Mesothelial cell of epicardium (in vitro differentiated cells): Measurements from ENCODE around the gene ARNT2. TPM values are rescaled to one million over a fixed set of nuclear protein-coding genes. Genes with fewer than 3 reads are reported as not detected.

Experiments
- DNase-seq, 2 experiments: peaks; one replicate each; pipeline ENCODE4 v3.0.0; 2021; ENCODE audit warnings: low spot score in 2 of 2; ENCODE audit not compliant: unreplicated experiment in 2 of 2
- H3K27ac Mint-ChIP-seq: 2 replicates; pipeline ENCODE4 v1.8.0; 2021; ENCODE audit warnings: mixed read lengths
- H3K27me3 Mint-ChIP-seq: 2 replicates; pipeline ENCODE4 v1.8.0; 2021; ENCODE audit warnings: low read depth, mixed read lengths
- H3K36me3 Mint-ChIP-seq: 2 replicates; pipeline ENCODE4 v1.8.0; 2021; ENCODE audit warnings: mixed read lengths
- H3K4me1 Mint-ChIP-seq: 2 replicates; pipeline ENCODE4 v1.8.0; 2021; ENCODE audit warnings: mixed read lengths
- H3K4me3 Mint-ChIP-seq: 2 replicates; pipeline ENCODE4 v1.8.0; 2021; ENCODE audit warnings: mild to moderate bottlenecking, moderate library complexity, mixed read lengths
- H3K9me3 Mint-ChIP-seq: 2 replicates; pipeline ENCODE4 v1.8.0; 2021; ENCODE audit warnings: mixed read lengths
- total RNA-seq: library from RNA; stranded (reverse); gene quantifications from 3 replicates; pipeline ENCODE4 v1.2.1, GENCODE V29; 2021
- TF ChIP-seq, protein P1 (sequence below): fragments of 200-600 bp; sonication (generic); IDR thresholded peaks from one replicate; pipeline ENCODE4 v1.5.0; 2021; ENCODE audit warnings: antibody characterized with exemption; ENCODE audit not compliant: unreplicated experiment

Gene ARNT2
- total RNA-seq, 1 donor from 2014 or later: 20.2 TPM

DNA sequence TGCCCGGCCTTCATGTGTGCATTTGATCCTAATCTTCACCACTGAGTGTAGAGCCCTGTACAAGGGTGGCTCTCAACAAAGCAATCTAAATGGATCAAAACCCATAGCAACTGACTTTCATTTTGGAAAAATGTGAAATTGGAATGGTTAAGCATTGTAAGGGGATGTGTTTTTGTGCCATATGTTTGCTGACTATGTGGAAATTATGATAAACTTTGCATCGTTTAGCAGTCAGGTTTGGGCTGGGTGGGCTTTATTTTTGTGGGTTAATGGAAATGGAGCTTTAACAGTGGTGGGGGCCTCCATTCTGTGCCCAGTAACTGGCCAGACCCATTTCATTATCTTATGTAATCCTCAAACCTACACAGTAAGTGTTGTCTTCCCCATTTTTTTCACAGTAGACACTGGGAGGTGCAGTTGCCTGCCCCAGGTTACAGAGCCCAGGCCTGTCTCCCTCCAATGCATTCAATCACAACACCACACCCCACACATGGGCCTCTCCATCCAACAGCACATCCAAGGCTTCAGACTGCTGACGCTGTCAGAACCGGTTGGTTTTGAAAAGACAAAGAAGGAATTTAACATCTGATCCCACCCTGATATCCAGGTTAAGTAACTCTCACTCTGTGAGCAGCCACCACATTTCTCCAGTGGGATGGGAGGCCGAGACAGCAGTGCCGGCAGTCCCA is 154.6 kb downstream of the ARNT2 start:
- H3K36me3 Mint-ChIP-seq: peaks cover 26% of the 10 kb centered on the region
- H3K27me3 Mint-ChIP-seq: no peaks in the 10 kb centered on the region
- H3K27ac Mint-ChIP-seq: no peak overlapping the region
- TF ChIP-seq, protein P1, sequence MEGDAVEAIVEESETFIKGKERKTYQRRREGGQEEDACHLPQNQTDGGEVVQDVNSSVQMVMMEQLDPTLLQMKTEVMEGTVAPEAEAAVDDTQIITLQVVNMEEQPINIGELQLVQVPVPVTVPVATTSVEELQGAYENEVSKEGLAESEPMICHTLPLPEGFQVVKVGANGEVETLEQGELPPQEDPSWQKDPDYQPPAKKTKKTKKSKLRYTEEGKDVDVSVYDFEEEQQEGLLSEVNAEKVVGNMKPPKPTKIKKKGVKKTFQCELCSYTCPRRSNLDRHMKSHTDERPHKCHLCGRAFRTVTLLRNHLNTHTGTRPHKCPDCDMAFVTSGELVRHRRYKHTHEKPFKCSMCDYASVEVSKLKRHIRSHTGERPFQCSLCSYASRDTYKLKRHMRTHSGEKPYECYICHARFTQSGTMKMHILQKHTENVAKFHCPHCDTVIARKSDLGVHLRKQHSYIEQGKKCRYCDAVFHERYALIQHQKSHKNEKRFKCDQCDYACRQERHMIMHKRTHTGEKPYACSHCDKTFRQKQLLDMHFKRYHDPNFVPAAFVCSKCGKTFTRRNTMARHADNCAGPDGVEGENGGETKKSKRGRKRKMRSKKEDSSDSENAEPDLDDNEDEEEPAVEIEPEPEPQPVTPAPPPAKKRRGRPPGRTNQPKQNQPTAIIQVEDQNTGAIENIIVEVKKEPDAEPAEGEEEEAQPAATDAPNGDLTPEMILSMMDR: no peak
- no peak overlapping the region for H3K4me3 Mint-ChIP-seq
- DNase-seq: no peak
- H3K9me3 Mint-ChIP-seq: peaks cover 6% of the 10 kb centered on the region
- no peaks in the 10 kb centered on the region for H3K4me1 Mint-ChIP-seq

DNA sequence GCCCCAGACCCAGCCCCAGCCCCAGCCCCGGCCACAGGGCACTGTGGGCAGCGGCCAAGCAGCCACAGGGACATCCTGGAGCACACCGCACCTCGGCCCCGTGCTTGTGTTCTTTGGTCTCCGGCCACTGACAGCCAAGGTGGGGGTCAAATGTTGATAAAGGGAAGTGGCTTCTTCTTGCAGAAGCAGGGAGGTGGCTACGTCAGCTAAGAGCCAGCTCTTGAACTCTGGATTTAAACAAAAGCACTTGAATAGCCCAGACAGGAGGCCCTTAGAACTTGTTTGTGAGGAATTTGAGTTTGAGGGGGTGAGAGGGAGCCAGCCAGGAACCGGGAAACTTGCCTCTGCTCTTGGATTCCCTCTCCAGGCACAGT is 155.1 kb downstream of the ARNT2 start:
- no peak for DNase-seq

DNA sequence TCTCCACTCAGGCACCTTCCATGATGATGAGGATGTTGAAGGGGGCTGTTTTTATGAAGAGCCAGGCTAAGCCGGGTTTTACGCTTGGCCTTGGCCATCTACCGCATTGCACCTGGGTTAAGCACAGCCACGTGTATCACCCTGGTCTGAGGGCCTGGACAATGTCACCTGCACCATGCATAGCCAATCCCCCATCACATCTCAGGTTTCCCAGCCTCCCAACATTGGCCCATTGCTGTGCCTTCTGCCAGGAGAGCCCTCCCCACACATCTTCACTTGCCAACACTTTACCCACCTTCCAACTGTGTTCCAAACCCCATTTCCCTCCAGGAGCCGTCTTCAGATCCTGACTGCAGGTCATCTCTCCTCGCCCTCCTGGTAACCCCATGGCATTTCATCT is 155.6 kb downstream of the ARNT2 start:
- H3K4me1 Mint-ChIP-seq: no peaks in the 10 kb centered on the region
- H3K4me3 Mint-ChIP-seq: no peak overlapping the region
- no peak for DNase-seq
- no peak overlapping the region for H3K27ac Mint-ChIP-seq
- H3K9me3 Mint-ChIP-seq: peaks cover 6% of the 10 kb centered on the region
- TF ChIP-seq, protein P1: no peak
- H3K27me3 Mint-ChIP-seq: no peaks in the 10 kb centered on the region
- H3K36me3 Mint-ChIP-seq: peaks cover 27% of the 10 kb centered on the region

More for the DNA sequence above, 155.1 kb downstream of the ARNT2 start:
- Mint-ChIP-seq H3K4me3 (no peak overlapping the region), H3K27me3 (no peaks in the 10 kb centered on the region), H3K27ac (no peak overlapping the region), H3K4me1 (no peaks in the 10 kb centered on the region), H3K9me3 (peaks cover 6% of the 10 kb centered on the region), H3K36me3 (peaks cover 28% of the 10 kb centered on the region)
- TF ChIP-seq, protein P1: no peak

DNA sequence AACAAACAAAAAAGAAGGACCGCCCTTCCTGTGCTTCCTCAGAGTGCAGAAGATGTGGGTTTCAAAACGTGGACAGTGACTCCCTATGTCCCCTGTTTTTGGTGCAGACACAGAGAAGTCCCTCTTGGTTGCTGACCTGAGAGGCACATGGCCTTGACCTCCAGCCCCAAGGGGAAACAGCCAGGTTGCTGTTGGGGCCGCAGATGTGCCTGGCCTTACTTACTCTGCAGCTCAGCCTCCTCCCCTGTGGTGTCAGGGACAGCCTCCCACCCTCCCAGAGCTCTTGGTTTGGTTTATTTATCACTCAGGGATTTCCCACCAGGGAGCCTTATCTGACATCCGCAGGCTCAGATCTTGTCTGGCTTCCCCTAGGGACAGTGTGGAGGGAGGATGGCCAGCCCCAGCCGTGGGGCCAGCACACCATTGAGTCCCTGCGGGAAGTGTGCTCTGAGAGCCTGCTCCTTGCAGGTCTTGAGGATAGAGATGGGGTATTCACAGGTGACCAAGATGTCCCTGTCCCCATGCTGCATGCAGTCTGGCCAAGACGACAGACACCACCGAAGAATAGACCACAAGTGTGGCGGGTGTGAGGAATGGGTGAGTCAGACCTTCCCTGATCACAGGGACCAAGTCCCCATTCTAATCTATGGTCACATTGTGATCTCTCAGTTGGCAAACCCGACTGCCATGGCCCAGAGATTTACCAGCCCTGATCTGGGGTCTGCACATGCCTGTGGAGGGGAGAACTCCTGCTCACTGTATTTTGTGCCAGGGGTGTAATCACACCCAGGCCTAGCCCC is 156.6 kb downstream of the ARNT2 start:
- Mint-ChIP-seq H3K9me3 (peaks cover 6% of the 10 kb centered on the region), H3K27ac (no peak overlapping the region), H3K36me3 (peaks cover 26% of the 10 kb centered on the region), H3K4me1 (no peaks in the 10 kb centered on the region), H3K4me3 (no peak overlapping the region), H3K27me3 (no peaks in the 10 kb centered on the region)
- TF ChIP-seq, protein P1: no peak
- no peak for DNase-seq

DNA sequence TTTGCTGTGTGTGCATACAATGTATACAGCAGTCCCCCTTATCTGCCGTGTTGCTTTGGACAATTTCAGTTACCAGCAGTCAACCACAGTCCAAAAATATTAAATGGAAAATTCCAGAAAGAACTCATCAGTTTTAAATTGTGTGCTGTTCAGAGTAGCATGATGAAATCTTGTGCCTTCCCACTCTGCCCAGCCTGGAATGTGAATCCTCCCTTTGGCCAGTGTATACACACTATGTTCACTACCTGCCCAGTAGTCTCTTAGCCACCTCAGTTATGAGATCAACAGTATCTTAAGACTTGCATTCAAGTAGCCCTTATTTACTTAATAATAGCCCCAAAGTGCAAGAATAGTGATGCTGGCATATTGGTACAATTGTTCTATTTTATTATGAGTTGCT is 157.3 kb downstream of the ARNT2 start:
- TF ChIP-seq, protein P1: no peak
- peaks cover 28% of the 10 kb centered on the region for H3K36me3 Mint-ChIP-seq
- H3K4me3 Mint-ChIP-seq: no peak overlapping the region
- H3K9me3 Mint-ChIP-seq: peaks cover 6% of the 10 kb centered on the region
- no peak for DNase-seq
- no peak overlapping the region for H3K27ac Mint-ChIP-seq
- H3K27me3 Mint-ChIP-seq: no peaks in the 10 kb centered on the region
- no peaks in the 10 kb centered on the region for H3K4me1 Mint-ChIP-seq
